Testis (tissue), 3 donors: ENCODE measurements around the gene ZNF79. TPM values are rescaled to one million over a fixed set of nuclear protein-coding genes. Genes with fewer than 3 reads are reported as not detected.

Source experiments
- DNase-seq: peaks from one replicate; pipeline ENCODE4 v3.0.0-alpha.2; 2019
- H3K27ac ChIP-seq, 2 donors: fragments of 200-600 bp; sonication (generic); one replicate each; pipeline ENCODE4 v1.5.1; 2019
- H3K27me3 ChIP-seq: fragments of 200-600 bp; sonication (generic); one replicate; pipeline ENCODE4 v1.5.1; 2019
- H3K36me3 ChIP-seq: fragments of 200-600 bp; sonication (generic); one replicate; pipeline ENCODE4 v1.5.1; 2017; ENCODE audit warnings: low read depth; ENCODE audit errors: missing control alignments
- H3K4me1 ChIP-seq: fragments of 200-600 bp; sonication (generic); one replicate; pipeline ENCODE4 v1.5.1; 2019
- H3K4me3 ChIP-seq, 2 donors: fragments of 200-600 bp; sonication (generic); one replicate each; pipeline ENCODE4 v1.5.1; 2017 to 2019
- H3K9me3 ChIP-seq: fragments of 200-600 bp; sonication (generic); one replicate; pipeline ENCODE4 v1.5.1; 2017
- POLR2A ChIP-seq: fragments of 450-650 bp; IDR thresholded peaks from one replicate; pipeline ENCODE4 v1.6.1; 2017; ENCODE audit warnings: antibody characterized with exemption, mild to moderate bottlenecking, moderate library complexity
- WGBS, 2 donors: methylation state at CpG; one replicate each; pipeline ENCODE4 v1.1.5; 2018; 5-methylcytosine and 5-hydroxymethylcytosine counted together
- intact Hi-C: fragments of 100-400 bp; cut with DNase I; formaldehyde crosslinking; loops from one replicate; pipeline ENCODE4 v1.15.1; 2023; ENCODE audit warnings: low total_unique reads
- polyA plus RNA-seq: library from polyadenylated mRNA; stranded (reverse); fragments of 350-450 nt; fragmentation: Illumina TruSeq; extraction: RNeasy Lipid Tissue Mini Kit (QIAGEN cat#74804); gene quantifications from one replicate; pipeline ENCODE4 v1.2.3, GENCODE V29; 2014; ENCODE audit warnings: low read depth, low replicate concordance; ENCODE audit not compliant: insufficient read depth
- total RNA-seq, 2 donors: library from RNA; depleted of rRNA; stranded (reverse); fragments of >200 nt; gene quantifications; one replicate each; pipeline ENCODE4 v1.2.3, GENCODE V29; 2016
- TF ChIP-seq, protein P1 (sequence below), 3 experiments: fragments of 450-650 bp in 2 of 3; fragments of 200-600 bp in 1 of 3; sonication (generic) in 1 of 3; IDR thresholded peaks; one replicate each; pipeline ENCODE4 v1.5.1; 2016 to 2019; ENCODE audit warnings: antibody characterized with exemption in 3 of 3, mild to moderate bottlenecking in 2 of 3, moderate library complexity in 1 of 3

Gene ZNF79
- total and polyA plus RNA-seq, 3 donors from 2014 or later: 15.9 to 24.5 (median 19.5) TPM

DNA sequence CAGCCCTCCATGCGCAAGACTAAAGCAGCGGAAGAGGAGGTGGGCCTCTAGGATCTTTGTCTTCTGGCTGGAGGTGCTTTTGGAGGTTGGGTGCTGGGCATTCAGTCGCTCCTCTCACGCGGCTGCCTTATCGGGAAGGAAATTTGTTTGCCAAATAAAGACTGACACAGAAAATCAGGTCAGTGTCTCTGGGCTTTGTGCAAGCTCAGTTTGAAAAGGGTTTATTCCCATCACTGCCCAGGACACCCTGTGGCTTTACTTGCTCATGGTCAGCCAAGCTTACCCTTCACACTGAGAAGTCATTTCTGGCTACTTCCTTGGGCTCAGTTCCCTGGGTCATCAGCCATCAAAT lies 16.7 kb upstream of the ZNF79 start:
- WGBS, 2 donors: 81 to 93% methylated on average over 6 of the region's 6 CpGs
- no peak for TF ChIP-seq POLR2A
- TF ChIP-seq, protein P1, sequence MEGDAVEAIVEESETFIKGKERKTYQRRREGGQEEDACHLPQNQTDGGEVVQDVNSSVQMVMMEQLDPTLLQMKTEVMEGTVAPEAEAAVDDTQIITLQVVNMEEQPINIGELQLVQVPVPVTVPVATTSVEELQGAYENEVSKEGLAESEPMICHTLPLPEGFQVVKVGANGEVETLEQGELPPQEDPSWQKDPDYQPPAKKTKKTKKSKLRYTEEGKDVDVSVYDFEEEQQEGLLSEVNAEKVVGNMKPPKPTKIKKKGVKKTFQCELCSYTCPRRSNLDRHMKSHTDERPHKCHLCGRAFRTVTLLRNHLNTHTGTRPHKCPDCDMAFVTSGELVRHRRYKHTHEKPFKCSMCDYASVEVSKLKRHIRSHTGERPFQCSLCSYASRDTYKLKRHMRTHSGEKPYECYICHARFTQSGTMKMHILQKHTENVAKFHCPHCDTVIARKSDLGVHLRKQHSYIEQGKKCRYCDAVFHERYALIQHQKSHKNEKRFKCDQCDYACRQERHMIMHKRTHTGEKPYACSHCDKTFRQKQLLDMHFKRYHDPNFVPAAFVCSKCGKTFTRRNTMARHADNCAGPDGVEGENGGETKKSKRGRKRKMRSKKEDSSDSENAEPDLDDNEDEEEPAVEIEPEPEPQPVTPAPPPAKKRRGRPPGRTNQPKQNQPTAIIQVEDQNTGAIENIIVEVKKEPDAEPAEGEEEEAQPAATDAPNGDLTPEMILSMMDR (IDR thresholded peaks at IDR 0.05): no peak
- Histone ChIP-seq H3K4me3 (no peak overlapping the region), H3K36me3 (no peaks in the 10 kb centered on the region), H3K4me1 (no peaks in the 10 kb centered on the region), H3K27me3 (no peaks in the 10 kb centered on the region), H3K9me3 (no peaks in the 10 kb centered on the region), H3K27ac (no peak overlapping the region)
- DNase-seq: no peak
- intact Hi-C loops: no loop called here

DNA sequence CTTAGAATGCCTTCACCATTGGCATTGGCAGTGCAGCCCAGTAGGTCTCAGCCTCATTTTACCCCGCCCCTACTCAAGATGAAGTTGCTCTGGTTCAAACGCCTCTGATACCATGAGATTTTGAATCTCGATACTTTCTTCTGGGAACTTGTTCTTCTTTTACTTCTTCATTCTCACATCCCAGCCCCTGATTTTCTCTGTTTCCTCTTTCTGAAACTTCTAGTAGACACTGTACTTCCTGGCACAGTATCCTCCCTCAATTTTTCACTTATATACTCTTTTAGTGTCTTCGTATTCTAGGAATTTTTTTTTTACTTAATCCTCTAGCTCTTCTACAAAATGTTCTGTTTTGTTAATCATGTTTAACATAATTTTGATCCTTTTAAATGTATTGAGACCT lies 13.1 kb upstream of the ZNF79 start:
- intact Hi-C loops: no loop called here
- Histone ChIP-seq H3K36me3 (no peaks in the 10 kb centered on the region), H3K27me3 (no peaks in the 10 kb centered on the region), H3K4me1 (no peaks in the 10 kb centered on the region), H3K9me3 (no peaks in the 10 kb centered on the region), H3K27ac (no peak overlapping the region), H3K4me3 (no peak overlapping the region)
- TF ChIP-seq, protein P1 (IDR thresholded peaks at IDR 0.05): no peak
- TF ChIP-seq POLR2A: no peak
- no peak for DNase-seq
- 83 to 85% methylated on average over 4 of the region's 4 CpGs for WGBS, 2 donors

DNA sequence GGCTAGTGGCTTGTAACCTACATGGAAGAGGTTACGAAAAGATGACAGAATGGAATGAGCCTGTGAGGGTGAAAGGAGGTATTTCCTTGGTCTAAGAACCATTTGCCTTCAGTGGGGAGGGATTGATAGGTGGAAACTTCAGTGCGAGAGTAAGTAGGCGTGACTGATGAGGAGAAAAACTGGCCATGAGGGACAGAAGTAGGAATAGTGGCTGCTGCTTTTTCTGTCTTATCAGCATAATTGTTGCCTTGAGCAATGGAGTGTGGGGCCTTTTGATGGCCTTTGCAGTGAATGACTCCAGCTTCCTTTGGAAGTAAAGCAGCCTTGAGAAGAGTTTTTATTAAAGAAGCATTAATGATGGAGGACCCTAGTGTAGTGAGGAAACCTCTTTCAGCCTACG lies 9.0 kb upstream of the ZNF79 start:
- Histone ChIP-seq H3K36me3 (no peaks in the 10 kb centered on the region), H3K27ac (no peak overlapping the region), H3K4me1 (no peaks in the 10 kb centered on the region), H3K4me3 (no peak overlapping the region), H3K9me3 (no peaks in the 10 kb centered on the region), H3K27me3 (no peaks in the 10 kb centered on the region)
- intact Hi-C loops: no loop called here
- TF ChIP-seq, protein P1 (IDR thresholded peaks at IDR 0.05): no peak
- no peak for TF ChIP-seq POLR2A
- DNase-seq: no peak
- WGBS, 2 donors: 83 to 88% methylated on average over 4 of the region's 4 CpGs

DNA sequence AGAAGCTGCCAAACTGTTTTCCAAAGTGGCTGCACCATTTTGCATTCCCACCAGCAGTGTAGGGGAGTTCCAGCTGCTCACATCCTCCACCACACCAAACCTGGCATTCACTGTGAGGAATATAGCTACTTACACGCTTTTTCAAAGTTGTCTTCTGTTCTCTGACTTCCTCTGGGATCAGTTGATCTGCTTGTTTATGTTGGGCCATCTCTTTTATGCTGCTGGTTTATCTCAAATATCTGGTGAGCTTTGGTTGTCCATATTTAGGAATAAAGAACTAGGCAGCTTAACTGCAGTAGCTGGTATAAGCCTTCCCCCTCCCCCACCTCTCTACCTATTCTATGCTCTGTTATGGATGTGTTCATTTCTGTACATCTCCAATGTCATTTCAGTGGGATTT lies 8.5 kb upstream of the ZNF79 start:
- 84 to 100% methylated on average over 1 of the region's 1 CpG for WGBS, 2 donors
- TF ChIP-seq, protein P1 (IDR thresholded peaks at IDR 0.05): no peak
- no peak for TF ChIP-seq POLR2A
- Histone ChIP-seq H3K9me3 (no peaks in the 10 kb centered on the region), H3K4me1 (no peaks in the 10 kb centered on the region), H3K36me3 (no peaks in the 10 kb centered on the region), H3K27ac (no peak overlapping the region), H3K4me3 (no peak overlapping the region), H3K27me3 (no peaks in the 10 kb centered on the region)
- intact Hi-C loops: no loop called here
- DNase-seq: no peak

DNA sequence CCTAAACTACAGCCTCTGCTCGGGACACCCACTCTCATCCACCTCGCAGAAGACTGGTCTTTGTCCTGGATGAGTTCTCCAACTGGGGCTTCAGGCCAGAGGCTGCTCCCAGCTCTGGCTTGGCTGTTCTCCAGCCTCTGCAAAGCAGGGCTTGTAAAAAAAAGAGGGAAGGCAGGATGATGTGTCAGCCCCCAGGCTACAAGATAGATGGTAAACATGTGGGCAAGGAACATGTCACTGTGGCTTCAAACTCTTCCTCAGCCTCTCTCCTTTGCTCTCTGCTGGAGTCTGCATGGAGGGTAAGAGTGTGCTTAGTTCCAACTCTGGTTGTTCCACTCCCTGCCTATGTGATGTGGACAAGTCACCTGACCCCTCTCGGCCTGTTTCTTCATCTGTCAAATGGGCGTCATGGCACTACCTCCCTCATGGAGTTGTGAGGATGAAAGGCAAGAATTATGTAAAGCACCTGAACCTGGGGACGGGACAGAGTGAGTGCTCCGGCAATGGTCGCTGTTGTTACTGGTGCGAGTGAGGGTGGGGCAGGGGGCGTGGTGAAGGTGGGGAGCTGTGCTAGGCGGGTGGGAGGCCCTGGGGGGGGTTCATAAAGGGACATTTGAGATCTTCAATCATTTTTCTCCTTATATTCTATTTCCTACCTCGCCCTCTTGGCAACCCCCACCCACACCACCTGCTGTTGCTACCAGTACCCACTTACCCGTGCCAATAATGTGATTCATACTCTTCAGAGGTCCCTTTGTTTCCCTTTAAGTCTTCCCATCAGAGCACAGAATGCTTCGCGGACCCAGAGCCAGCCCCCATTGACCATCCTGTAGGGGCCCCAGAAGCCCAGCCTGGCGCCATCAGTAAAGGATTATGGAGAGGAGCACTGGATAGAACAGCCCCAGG lies 6.8 kb upstream of the ZNF79 start:
- Histone ChIP-seq H3K4me3 (no peak overlapping the region), H3K27me3 (no peaks in the 10 kb centered on the region), H3K9me3 (no peaks in the 10 kb centered on the region), H3K27ac (no peak overlapping the region), H3K36me3 (no peaks in the 10 kb centered on the region), H3K4me1 (peaks cover 4% of the 10 kb centered on the region)
- 81 to 88% methylated on average over 15 of the region's 15 CpGs for WGBS, 2 donors
- intact Hi-C loops: no loop called here
- no peak for TF ChIP-seq POLR2A
- TF ChIP-seq, protein P1 (IDR thresholded peaks at IDR 0.05): no peak
- no peak for DNase-seq
